Liver (tissue), 9 donors: ENCODE measurements around the gene TH. TPM values are rescaled to one million over a fixed set of nuclear protein-coding genes. Genes with fewer than 3 reads are reported as not detected.

Source experiments
- DNase-seq: peaks from one replicate; pipeline ENCODE4 v3.0.0-alpha.2; 2017; ENCODE audit warnings: low spot score
- H3K27ac ChIP-seq, 2 donors: one replicate each; pipeline ENCODE4 v1.7.0; 2013; ENCODE audit warnings: inconsistent platforms in 2 of 2, low read length in 2 of 2, control low read depth in 1 of 2, low read depth in 1 of 2, mild to moderate bottlenecking in 1 of 2
- H3K27me3 ChIP-seq, 4 donors: one replicate each; pipeline versions ENCODE4 v1.6.1 to v1.7.0; 2013; ENCODE audit warnings: low read length in 3 of 4, inconsistent platforms in 1 of 4, mild to moderate bottlenecking in 1 of 4, moderate library complexity in 1 of 4; ENCODE audit not compliant: control insufficient read depth in 4 of 4, insufficient read depth in 4 of 4
- H3K36me3 ChIP-seq, 4 donors: one replicate each; pipeline versions ENCODE4 v1.6.1 to v1.7.0; 2013; ENCODE audit warnings: low read length in 3 of 4, mild to moderate bottlenecking in 3 of 4, low read depth in 1 of 4, moderate library complexity in 1 of 4; ENCODE audit not compliant: control insufficient read depth in 4 of 4, insufficient read depth in 3 of 4
- H3K4me1 ChIP-seq, 4 donors: one replicate each; pipeline versions ENCODE4 v1.6.1 to v1.7.0; 2013; ENCODE audit warnings: low read length in 3 of 4, mild to moderate bottlenecking in 3 of 4, moderate library complexity in 1 of 4; ENCODE audit not compliant: control insufficient read depth in 4 of 4, insufficient read depth in 4 of 4
- H3K4me3 ChIP-seq, 3 donors: one replicate each; pipeline versions ENCODE4 v1.6.1 to v1.7.0; 2013; ENCODE audit warnings: low read length in 3 of 3, control low read depth in 1 of 3, low read depth in 1 of 3, mild to moderate bottlenecking in 1 of 3
- H3K9ac ChIP-seq, 2 donors: one replicate each; pipeline ENCODE4 v1.7.0; 2013; ENCODE audit warnings: low read length in 2 of 2, mild to moderate bottlenecking in 2 of 2, moderate library complexity in 2 of 2, control low read depth in 1 of 2, low read depth in 1 of 2
- H3K9me3 ChIP-seq, 4 donors: one replicate each; pipeline versions ENCODE4 v1.6.1 to v1.7.0; 2013; ENCODE audit warnings: low read length in 3 of 4; ENCODE audit not compliant: control insufficient read depth in 4 of 4
- EGR1 ChIP-seq, 2 donors: IDR thresholded peaks; 2 replicates each; pipeline ENCODE4 v1.6.1; 2016 to 2018; ENCODE audit warnings: antibody characterized with exemption in 2 of 2, low read depth in 2 of 2
- FOXA1 ChIP-seq: IDR thresholded peaks from 2 replicates; pipeline ENCODE4 v1.6.1; 2016; ENCODE audit warnings: antibody characterized with exemption
- FOXA2 ChIP-seq: IDR thresholded peaks from 2 replicates; pipeline ENCODE4 v1.6.1; 2016; ENCODE audit warnings: antibody characterized with exemption
- GABPA ChIP-seq, 2 donors: IDR thresholded peaks in 1 of 2; conservative IDR thresholded peaks in 1 of 2; 2 replicates each; pipeline ENCODE4 v1.6.1; 2016; ENCODE audit warnings: antibody characterized with exemption in 2 of 2, mild to moderate bottlenecking in 1 of 2, moderate library complexity in 1 of 2
- HNF4A ChIP-seq, 2 donors: conservative IDR thresholded peaks; 2 replicates each; pipeline ENCODE4 v1.6.1; 2016; ENCODE audit warnings: antibody characterized with exemption in 2 of 2, mild to moderate bottlenecking in 2 of 2
- HNF4G ChIP-seq: IDR thresholded peaks from 2 replicates; pipeline ENCODE4 v1.6.1; 2016; ENCODE audit warnings: antibody characterized with exemption
- JUND ChIP-seq, 2 donors: IDR thresholded peaks; 2 replicates each; pipeline ENCODE4 v1.6.1; 2016; ENCODE audit warnings: antibody characterized with exemption in 2 of 2
- MAX ChIP-seq: IDR thresholded peaks from 2 replicates; pipeline ENCODE4 v1.6.1; 2016; ENCODE audit warnings: antibody characterized with exemption
- NR2F2 ChIP-seq: IDR thresholded peaks from 2 replicates; pipeline ENCODE4 v1.6.1; 2016; ENCODE audit warnings: antibody characterized with exemption
- RAD21 ChIP-seq, 2 donors: IDR thresholded peaks; 2 replicates each; pipeline ENCODE4 v1.6.1; 2016; ENCODE audit warnings: antibody characterized with exemption in 2 of 2, mild to moderate bottlenecking in 2 of 2
- RXRA ChIP-seq, 2 donors: IDR thresholded peaks; 2 replicates each; pipeline ENCODE4 v1.6.1; 2017 to 2018; ENCODE audit warnings: antibody characterized with exemption in 2 of 2, mild to moderate bottlenecking in 1 of 2
- SP1 ChIP-seq: IDR thresholded peaks from 2 replicates; pipeline ENCODE4 v1.6.1; 2018; ENCODE audit warnings: antibody characterized with exemption, mild to moderate bottlenecking
- TAF1 ChIP-seq: conservative IDR thresholded peaks from 2 replicates; pipeline ENCODE4 v1.6.1; 2016; ENCODE audit warnings: antibody characterized with exemption, mild to moderate bottlenecking
- YY1 ChIP-seq: IDR thresholded peaks from 2 replicates; pipeline ENCODE4 v1.6.1; 2016; ENCODE audit warnings: antibody characterized with exemption, mild to moderate bottlenecking
- ZBTB33 ChIP-seq: IDR thresholded peaks from 2 replicates; pipeline ENCODE4 v1.6.1; 2016; ENCODE audit warnings: antibody characterized with exemption
- WGBS: extraction: QIAGEN DNeasy Blood & Tissue Kit; methylation state at CpG from one replicate; pipeline ENCODE4 v1.1.7; 2013; 5-methylcytosine and 5-hydroxymethylcytosine counted together
- polyA plus RNA-seq, 2 donors: library from polyadenylated mRNA; stranded (reverse) in 1 of 2; unstranded in 1 of 2; fragments of 200-250 nt in 1 of 2; fragments of >200 nt in 1 of 2; fragmentation: Nextera tagmentation in 1 of 2; extraction: Ambion mirVana in 1 of 2; gene quantifications; one replicate each; pipeline versions ENCODE4 v1.2.1 to v1.2.3, GENCODE V29; 2013 to 2015
- total RNA-seq, 2 donors: library from RNA; depleted of rRNA; stranded (reverse); fragments of >200 nt; gene quantifications; one replicate each; pipeline ENCODE4 v1.2.3, GENCODE V29; 2014
- TF ChIP-seq, protein P1 (sequence below): IDR thresholded peaks from 2 replicates; pipeline ENCODE4 v1.6.1; 2016; ENCODE audit warnings: antibody characterized with exemption, mild to moderate bottlenecking
- TF ChIP-seq, protein P2 (sequence below): fragments of 150-350 bp; IDR thresholded peaks from 2 replicates; pipeline ENCODE4 v1.5.1; 2017; ENCODE audit warnings: improper control_type of control experiment, low read depth, low read length; ENCODE audit not compliant: missing input control
- TF ChIP-seq, protein P3 (sequence below): IDR thresholded peaks from 2 replicates; pipeline ENCODE4 v1.6.1; 2016; ENCODE audit warnings: antibody characterized with exemption
- donor health status: healthy.
- donor health status: healthy.
- donor health status: healthy.
- donor health status: healthy.
- donor health status: healthy.

The TH gene
- total and polyA plus RNA-seq, 4 donors, result 0.13 to 0.24 TPM; not detected in 2

- DNase-seq, result no peak
- peaks cover 12 to 88% (median 69%) of the 10 kb centered on the region in 4 donors for H3K4me1 ChIP-seq
- H3K9me3 ChIP-seq, result no peaks in the 10 kb centered on the region
- peak overlapping the region; percentile 1 to 92 for H3K9ac ChIP-seq
- peaks cover 0 to 2% (median 0%) of the 10 kb centered on the region in 4 donors for H3K36me3 ChIP-seq
- no peak for TF ChIP-seq FOXA2
- TF ChIP-seq HNF4G, result no peak
- TF ChIP-seq RAD21 (IDR thresholded peaks at IDR 0.05), result no peak
- TF ChIP-seq YY1, result no peak
- TF ChIP-seq, protein P1, sequence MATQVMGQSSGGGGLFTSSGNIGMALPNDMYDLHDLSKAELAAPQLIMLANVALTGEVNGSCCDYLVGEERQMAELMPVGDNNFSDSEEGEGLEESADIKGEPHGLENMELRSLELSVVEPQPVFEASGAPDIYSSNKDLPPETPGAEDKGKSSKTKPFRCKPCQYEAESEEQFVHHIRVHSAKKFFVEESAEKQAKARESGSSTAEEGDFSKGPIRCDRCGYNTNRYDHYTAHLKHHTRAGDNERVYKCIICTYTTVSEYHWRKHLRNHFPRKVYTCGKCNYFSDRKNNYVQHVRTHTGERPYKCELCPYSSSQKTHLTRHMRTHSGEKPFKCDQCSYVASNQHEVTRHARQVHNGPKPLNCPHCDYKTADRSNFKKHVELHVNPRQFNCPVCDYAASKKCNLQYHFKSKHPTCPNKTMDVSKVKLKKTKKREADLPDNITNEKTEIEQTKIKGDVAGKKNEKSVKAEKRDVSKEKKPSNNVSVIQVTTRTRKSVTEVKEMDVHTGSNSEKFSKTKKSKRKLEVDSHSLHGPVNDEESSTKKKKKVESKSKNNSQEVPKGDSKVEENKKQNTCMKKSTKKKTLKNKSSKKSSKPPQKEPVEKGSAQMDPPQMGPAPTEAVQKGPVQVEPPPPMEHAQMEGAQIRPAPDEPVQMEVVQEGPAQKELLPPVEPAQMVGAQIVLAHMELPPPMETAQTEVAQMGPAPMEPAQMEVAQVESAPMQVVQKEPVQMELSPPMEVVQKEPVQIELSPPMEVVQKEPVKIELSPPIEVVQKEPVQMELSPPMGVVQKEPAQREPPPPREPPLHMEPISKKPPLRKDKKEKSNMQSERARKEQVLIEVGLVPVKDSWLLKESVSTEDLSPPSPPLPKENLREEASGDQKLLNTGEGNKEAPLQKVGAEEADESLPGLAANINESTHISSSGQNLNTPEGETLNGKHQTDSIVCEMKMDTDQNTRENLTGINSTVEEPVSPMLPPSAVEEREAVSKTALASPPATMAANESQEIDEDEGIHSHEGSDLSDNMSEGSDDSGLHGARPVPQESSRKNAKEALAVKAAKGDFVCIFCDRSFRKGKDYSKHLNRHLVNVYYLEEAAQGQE, result no peak
- no peak for TF ChIP-seq SP1
- no peak for TF ChIP-seq EGR1 (IDR thresholded peaks at IDR 0.05; ENCODE audit: low read depth in 2 of 2)
- TF ChIP-seq NR2F2, result no peak
- TF ChIP-seq, protein P2, sequence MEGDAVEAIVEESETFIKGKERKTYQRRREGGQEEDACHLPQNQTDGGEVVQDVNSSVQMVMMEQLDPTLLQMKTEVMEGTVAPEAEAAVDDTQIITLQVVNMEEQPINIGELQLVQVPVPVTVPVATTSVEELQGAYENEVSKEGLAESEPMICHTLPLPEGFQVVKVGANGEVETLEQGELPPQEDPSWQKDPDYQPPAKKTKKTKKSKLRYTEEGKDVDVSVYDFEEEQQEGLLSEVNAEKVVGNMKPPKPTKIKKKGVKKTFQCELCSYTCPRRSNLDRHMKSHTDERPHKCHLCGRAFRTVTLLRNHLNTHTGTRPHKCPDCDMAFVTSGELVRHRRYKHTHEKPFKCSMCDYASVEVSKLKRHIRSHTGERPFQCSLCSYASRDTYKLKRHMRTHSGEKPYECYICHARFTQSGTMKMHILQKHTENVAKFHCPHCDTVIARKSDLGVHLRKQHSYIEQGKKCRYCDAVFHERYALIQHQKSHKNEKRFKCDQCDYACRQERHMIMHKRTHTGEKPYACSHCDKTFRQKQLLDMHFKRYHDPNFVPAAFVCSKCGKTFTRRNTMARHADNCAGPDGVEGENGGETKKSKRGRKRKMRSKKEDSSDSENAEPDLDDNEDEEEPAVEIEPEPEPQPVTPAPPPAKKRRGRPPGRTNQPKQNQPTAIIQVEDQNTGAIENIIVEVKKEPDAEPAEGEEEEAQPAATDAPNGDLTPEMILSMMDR, result no peak
- no peak for TF ChIP-seq RXRA (IDR thresholded peaks at IDR 0.05)
- TF ChIP-seq TAF1, result no peak
- no peak for TF ChIP-seq HNF4A (conservative IDR thresholded peaks at IDR 0.05)
- TF ChIP-seq, protein P3, sequence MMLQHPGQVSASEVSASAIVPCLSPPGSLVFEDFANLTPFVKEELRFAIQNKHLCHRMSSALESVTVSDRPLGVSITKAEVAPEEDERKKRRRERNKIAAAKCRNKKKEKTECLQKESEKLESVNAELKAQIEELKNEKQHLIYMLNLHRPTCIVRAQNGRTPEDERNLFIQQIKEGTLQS, result no peak
- no peak for TF ChIP-seq FOXA1
- no peak for TF ChIP-seq JUND (IDR thresholded peaks at IDR 0.05)
- no peak for TF ChIP-seq ZBTB33
- no peak for TF ChIP-seq MAX
- TF ChIP-seq GABPA (IDR thresholded peaks at IDR 0.05 in 1 of 2, conservative IDR thresholded peaks at IDR 0.05 in 1 of 2), result no peak
- peak overlapping the region; percentile 37 to 74 (median 53) for H3K4me3 ChIP-seq
- no peaks in the 10 kb centered on the region for H3K27me3 ChIP-seq
- H3K27ac ChIP-seq, result peak overlapping the region; percentile 76 to 81
- 28% methylated on average over 29 of the region's 29 CpGs for WGBS
Observed at GRCh38 chr11:2155511-2155910, 16.1 kb downstream of the TH start.
